ENCODE measurements around the gene CLDN9. TPM values are rescaled to one million over a fixed set of nuclear protein-coding genes. Genes with fewer than 3 reads are reported as not detected.

CLDN9 gene
- total and polyA plus RNA-seq, 9 of the 15 experiments (the other 6 are each of a cell fraction or from before 2014, with no cell fraction given) = 0.12 to 0.44 (median 0.22) TPM; not detected in 4

DNA sequence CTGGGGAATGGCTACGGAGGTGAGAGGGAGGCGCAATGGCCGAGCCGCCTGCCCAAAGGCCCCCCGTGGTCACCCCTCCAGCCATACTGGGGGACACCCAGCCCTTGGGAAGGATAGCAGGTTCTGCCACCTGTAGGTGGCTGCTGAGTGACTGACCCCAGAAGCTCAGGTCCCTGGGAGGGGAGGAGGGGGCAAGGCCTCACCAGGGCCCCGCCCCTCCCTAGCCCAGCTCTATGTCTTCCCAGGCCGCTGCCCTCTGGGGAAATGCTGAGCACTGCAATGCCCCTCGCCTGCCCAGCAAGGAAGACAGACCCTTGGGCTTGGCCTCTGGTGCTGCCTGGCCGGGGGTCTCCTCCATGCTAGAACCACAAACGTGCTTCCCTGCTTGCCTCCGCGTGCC lies 11.4 kb upstream of the CLDN9 start (continued):
- TF ChIP-seq, protein P1, sequence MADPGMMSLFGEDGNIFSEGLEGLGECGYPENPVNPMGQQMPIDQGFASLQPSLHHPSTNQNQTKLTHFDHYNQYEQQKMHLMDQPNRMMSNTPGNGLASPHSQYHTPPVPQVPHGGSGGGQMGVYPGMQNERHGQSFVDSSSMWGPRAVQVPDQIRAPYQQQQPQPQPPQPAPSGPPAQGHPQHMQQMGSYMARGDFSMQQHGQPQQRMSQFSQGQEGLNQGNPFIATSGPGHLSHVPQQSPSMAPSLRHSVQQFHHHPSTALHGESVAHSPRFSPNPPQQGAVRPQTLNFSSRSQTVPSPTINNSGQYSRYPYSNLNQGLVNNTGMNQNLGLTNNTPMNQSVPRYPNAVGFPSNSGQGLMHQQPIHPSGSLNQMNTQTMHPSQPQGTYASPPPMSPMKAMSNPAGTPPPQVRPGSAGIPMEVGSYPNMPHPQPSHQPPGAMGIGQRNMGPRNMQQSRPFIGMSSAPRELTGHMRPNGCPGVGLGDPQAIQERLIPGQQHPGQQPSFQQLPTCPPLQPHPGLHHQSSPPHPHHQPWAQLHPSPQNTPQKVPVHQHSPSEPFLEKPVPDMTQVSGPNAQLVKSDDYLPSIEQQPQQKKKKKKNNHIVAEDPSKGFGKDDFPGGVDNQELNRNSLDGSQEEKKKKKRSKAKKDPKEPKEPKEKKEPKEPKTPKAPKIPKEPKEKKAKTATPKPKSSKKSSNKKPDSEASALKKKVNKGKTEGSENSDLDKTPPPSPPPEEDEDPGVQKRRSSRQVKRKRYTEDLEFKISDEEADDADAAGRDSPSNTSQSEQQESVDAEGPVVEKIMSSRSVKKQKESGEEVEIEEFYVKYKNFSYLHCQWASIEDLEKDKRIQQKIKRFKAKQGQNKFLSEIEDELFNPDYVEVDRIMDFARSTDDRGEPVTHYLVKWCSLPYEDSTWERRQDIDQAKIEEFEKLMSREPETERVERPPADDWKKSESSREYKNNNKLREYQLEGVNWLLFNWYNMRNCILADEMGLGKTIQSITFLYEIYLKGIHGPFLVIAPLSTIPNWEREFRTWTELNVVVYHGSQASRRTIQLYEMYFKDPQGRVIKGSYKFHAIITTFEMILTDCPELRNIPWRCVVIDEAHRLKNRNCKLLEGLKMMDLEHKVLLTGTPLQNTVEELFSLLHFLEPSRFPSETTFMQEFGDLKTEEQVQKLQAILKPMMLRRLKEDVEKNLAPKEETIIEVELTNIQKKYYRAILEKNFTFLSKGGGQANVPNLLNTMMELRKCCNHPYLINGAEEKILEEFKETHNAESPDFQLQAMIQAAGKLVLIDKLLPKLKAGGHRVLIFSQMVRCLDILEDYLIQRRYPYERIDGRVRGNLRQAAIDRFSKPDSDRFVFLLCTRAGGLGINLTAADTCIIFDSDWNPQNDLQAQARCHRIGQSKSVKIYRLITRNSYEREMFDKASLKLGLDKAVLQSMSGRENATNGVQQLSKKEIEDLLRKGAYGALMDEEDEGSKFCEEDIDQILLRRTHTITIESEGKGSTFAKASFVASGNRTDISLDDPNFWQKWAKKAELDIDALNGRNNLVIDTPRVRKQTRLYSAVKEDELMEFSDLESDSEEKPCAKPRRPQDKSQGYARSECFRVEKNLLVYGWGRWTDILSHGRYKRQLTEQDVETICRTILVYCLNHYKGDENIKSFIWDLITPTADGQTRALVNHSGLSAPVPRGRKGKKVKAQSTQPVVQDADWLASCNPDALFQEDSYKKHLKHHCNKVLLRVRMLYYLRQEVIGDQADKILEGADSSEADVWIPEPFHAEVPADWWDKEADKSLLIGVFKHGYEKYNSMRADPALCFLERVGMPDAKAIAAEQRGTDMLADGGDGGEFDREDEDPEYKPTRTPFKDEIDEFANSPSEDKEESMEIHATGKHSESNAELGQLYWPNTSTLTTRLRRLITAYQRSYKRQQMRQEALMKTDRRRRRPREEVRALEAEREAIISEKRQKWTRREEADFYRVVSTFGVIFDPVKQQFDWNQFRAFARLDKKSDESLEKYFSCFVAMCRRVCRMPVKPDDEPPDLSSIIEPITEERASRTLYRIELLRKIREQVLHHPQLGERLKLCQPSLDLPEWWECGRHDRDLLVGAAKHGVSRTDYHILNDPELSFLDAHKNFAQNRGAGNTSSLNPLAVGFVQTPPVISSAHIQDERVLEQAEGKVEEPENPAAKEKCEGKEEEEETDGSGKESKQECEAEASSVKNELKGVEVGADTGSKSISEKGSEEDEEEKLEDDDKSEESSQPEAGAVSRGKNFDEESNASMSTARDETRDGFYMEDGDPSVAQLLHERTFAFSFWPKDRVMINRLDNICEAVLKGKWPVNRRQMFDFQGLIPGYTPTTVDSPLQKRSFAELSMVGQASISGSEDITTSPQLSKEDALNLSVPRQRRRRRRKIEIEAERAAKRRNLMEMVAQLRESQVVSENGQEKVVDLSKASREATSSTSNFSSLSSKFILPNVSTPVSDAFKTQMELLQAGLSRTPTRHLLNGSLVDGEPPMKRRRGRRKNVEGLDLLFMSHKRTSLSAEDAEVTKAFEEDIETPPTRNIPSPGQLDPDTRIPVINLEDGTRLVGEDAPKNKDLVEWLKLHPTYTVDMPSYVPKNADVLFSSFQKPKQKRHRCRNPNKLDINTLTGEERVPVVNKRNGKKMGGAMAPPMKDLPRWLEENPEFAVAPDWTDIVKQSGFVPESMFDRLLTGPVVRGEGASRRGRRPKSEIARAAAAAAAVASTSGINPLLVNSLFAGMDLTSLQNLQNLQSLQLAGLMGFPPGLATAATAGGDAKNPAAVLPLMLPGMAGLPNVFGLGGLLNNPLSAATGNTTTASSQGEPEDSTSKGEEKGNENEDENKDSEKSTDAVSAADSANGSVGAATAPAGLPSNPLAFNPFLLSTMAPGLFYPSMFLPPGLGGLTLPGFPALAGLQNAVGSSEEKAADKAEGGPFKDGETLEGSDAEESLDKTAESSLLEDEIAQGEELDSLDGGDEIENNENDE (IDR thresholded peaks at IDR 0.05; ENCODE audit: low read depth, low read length) = no peak
- TF ChIP-seq, protein P2, sequence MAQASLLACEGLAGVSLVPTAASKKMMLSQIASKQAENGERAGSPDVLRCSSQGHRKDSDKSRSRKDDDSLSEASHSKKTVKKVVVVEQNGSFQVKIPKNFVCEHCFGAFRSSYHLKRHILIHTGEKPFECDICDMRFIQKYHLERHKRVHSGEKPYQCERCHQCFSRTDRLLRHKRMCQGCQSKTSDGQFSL (CRISPR knock-in tag; IDR thresholded peaks at IDR 0.05) = no peak
- TF ChIP-seq, protein P2 (tag; IDR thresholded peaks at IDR 0.05) = no peak
- TF ChIP-seq SP2 (IDR thresholded peaks at IDR 0.05; ENCODE audit: extremely low read depth, low read depth, low read length, poor library complexity, severe bottlenecking) = no peak
